ENCODE data around the gene NSUN2.
"Not testable (repeated sequence)": the region's sequence is repeated elsewhere in the genome, so short reads cannot be mapped to it uniquely, and the experiment has no call there.

Gene NSUN2

DNA sequence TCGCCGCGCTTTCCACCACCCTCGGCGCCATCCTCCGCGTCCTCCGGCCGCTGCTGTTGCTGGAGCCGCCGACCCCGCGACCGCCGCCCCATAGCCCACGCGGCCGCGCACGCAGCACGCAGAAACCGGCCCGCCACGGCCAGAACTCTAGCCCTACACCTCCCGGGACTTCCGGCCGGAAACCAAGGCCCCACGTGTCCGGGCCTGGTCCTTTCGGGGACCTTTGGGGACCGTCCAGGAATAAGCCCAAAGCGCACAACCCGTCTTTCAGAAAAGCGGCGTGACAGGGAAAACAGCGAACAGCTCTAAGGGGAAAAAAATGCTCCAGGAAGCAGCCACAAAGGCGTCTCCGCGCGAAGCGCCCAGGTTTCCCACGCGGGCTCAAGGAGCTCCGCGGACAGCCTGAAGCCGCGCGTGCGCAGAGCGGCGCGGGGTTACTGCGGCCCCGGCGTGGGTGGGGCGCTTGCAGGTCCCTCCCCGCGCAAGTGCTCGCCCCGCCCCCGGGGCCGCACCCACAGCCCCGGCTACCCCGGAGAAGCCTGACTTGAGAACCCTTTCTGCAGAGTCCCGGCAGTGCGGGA lies at the start of gene NSUN2, which contains the start of gene SRD5A1:
Gene NSUN2, minus strand, starts transcription at position 157 of the 581 bp plus-strand sequence. Its CDS starts 65 bp downstream, at position 92.
Gene SRD5A1, plus strand, starts transcription at position 553 of the 581 bp plus-strand sequence. CDS start 137 bp downstream, outside the sequence.
- Mint-ChIP-seq H3K4me3 (peak within 1 kb of the TSS; percentile 93), H3K27ac (peak within 1 kb of the TSS; percentile 99), H3K9me3 (no peaks in the 10 kb centered on the region), H3K4me1 (peaks cover 58% of the 10 kb centered on the region), H3K36me3 (peaks cover 46% of the 10 kb centered on the region), H3K27me3 (no peaks in the 10 kb centered on the region)
- ATAC-seq, result peak; percentile 95

DNA sequence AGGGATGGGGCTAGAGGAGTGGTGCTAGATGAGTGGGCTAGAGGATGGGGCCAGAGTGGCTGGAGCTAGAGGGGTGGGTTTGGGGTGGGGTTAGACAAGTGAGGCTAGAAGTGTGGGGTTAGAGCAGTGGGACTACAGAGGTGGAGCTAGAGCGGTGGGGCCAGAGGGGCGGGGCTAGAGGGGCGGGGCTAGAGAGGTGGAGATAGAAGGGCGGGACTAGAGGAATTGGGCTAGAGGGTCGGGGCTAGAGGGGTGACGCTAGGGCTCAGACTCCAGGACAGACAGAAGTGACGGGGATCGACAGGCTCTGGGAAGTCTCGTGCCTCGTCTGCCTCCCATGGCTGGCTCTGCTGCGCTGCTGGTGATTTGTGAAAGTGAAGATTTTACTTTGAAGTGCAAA lies 49.4 kb upstream of the NSUN2 start:
- H3K4me1 Mint-ChIP-seq, result no peaks in the 10 kb centered on the region
- no peak overlapping the region for H3K27ac Mint-ChIP-seq
- no peak for ATAC-seq
- peaks cover 43% of the 10 kb centered on the region for H3K27me3 Mint-ChIP-seq
- H3K4me3 Mint-ChIP-seq, result no peak overlapping the region
- H3K9me3 Mint-ChIP-seq, result peaks cover 3% of the 10 kb centered on the region
- peaks cover 1% of the 10 kb centered on the region for H3K36me3 Mint-ChIP-seq

DNA sequence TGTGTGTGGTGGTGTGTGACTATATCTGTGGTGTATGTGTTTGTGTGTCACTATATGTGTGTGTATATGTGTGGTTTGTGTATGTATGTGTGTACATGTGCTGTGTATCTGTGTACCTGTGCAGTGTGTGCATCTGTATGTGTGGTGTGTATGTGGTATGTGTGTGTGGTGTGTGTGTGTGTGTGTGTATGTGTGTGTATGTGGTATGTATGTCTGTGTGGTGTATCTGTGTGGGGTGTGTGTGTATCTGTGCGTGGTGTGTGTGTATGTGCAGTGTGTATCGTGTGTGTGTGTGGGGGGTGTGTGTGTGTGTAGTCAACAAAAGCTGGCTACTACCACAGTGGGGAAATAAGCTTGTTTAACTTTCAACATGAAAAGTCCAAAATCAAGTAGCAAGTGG lies 48.8 kb upstream of the NSUN2 start:
- H3K4me3 Mint-ChIP-seq, result no peak overlapping the region
- peaks cover 38% of the 10 kb centered on the region for H3K27me3 Mint-ChIP-seq
- peaks cover 3% of the 10 kb centered on the region for H3K9me3 Mint-ChIP-seq
- H3K27ac Mint-ChIP-seq, result no peak overlapping the region
- H3K36me3 Mint-ChIP-seq, result peaks cover 7% of the 10 kb centered on the region
- H3K4me1 Mint-ChIP-seq, result no peaks in the 10 kb centered on the region
- no peak for ATAC-seq

DNA sequence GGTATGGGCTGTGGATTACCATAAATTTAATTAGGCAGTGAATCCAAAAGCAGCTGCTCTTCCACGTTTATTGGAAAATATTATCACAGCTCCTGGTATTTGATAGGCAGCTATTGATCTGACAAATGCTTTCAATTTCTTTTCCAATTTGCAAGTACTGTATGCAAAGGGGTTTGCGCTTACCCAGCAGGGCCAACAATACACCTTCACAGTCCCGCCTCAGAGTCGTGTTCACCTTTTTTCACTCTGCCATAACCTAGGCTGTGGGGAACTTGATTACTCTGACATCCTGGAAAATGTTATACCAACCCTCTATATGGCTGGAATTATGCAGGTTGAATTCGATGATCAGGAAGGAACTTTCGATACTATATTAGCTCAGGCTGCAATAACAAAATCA lies 48.1 kb upstream of the NSUN2 start:
- ATAC-seq, result no peak
- Mint-ChIP-seq H3K4me3 (no peak overlapping the region), H3K27me3 (peaks cover 30% of the 10 kb centered on the region), H3K36me3 (peaks cover 11% of the 10 kb centered on the region), H3K4me1 (peaks cover 2% of the 10 kb centered on the region), H3K27ac (no peak overlapping the region), H3K9me3 (peaks cover 3% of the 10 kb centered on the region)

DNA sequence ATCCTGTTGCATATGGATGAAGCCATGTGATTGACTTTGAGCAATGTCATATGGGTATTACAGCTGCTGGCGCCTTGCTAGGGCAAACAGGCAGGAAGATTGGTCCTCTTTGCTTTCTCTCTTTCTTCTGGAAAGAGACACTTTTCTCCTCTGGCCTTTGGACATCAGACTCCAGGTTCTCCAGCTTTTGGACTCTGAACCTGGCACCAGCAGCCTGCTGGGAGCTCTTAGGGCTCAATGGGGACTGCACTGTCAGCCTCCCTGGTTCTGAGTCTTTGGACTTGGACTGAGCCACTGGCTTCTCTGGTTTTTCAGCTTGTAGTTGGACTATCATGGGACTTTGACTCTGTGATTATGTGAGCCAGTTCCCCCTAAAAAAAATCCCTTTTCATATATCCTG lies 45.5 kb upstream of the NSUN2 start:
- peaks cover 23% of the 10 kb centered on the region for H3K36me3 Mint-ChIP-seq
- peaks cover 10% of the 10 kb centered on the region for H3K4me1 Mint-ChIP-seq
- peaks cover 3% of the 10 kb centered on the region for H3K9me3 Mint-ChIP-seq
- H3K4me3 Mint-ChIP-seq, result no peak overlapping the region
- no peak overlapping the region for H3K27ac Mint-ChIP-seq
- no peak for ATAC-seq
- peaks cover 13% of the 10 kb centered on the region for H3K27me3 Mint-ChIP-seq

DNA sequence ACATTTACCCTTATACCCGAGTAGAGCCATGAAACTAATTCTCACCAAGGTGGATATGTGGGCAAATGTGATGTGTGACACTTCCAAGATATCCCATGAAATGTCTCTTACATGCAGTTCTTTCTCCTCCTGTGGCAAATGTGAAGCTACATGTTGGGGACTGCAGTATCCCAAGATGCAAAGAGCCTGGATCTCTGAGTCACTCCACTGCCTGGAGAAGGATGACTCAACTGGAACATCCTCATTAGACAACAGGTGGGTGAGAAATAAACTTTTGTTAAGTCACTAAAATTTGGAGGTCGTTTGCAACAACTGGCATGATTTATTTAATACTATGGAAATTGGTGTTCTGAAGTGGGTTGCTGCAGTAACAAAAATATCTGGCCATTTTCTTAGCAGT lies 43.9 kb upstream of the NSUN2 start:
- Mint-ChIP-seq H3K4me3 (no peak overlapping the region), H3K36me3 (peaks cover 32% of the 10 kb centered on the region), H3K27ac (no peak overlapping the region), H3K9me3 (peaks cover 2% of the 10 kb centered on the region), H3K27me3 (peaks cover 5% of the 10 kb centered on the region), H3K4me1 (peaks cover 10% of the 10 kb centered on the region)
- ATAC-seq, result no peak

DNA sequence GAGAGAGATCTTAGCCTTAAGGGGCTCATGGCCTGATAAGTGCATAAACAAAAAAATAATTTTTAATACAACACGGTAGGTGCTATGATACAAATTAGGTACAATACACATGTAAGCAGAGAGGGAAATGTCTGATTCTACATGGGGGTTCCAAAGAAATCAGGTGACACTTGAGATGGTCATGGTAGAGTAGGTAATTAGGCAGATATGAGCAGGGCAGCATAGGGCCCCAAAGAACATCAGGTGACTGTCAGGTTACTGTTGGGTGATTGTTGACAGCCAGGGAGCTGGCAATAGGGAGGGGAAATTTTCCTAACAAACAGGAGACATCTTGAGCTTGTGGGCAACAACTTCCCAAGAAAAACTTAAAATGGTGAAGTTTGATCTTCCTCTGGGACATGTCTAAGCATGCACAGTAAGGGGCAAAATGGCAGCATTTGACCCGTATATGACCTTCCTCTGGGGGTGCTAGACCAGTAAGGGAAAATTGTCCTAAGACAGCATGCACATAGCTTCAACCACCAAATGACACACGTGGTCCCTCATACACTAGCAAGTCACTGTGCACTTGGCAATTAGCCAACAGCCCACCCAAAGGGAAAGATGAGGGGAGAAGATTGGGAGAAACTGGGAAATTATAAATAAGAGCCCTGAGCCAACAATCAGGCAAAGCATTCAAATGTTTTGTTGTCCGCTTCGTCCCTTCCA lies 43.1 kb upstream of the NSUN2 start:
- H3K27ac Mint-ChIP-seq, result peak overlapping the region; percentile 40
- no peaks in the 10 kb centered on the region for H3K27me3 Mint-ChIP-seq
- peak; percentile 57 for ATAC-seq
- H3K4me3 Mint-ChIP-seq, result no peak overlapping the region
- peaks cover 10% of the 10 kb centered on the region for H3K4me1 Mint-ChIP-seq
- peaks cover 39% of the 10 kb centered on the region for H3K36me3 Mint-ChIP-seq
- H3K9me3 Mint-ChIP-seq, result peaks cover 3% of the 10 kb centered on the region

DNA sequence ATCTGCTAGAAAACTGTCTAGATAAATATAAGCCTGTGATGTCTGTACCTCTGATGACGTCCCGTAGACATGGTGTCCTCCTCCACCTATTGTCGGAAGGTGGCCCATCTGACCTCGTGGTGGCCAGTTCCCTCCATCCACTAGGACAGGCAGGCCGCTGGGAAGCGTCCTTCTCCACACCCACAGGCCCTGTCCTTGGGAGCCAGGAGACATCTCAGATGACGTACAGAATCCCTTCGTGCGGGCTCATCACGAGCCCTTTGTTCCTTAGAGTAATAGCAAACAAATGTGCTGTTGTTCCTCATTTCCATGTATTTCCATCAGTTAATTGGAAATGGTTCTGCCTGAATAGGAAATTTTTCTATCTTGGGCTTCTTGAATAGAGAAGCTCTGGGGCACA lies 42.0 kb upstream of the NSUN2 start:
- Mint-ChIP-seq H3K4me3 (no peak overlapping the region), H3K4me1 (peaks cover 10% of the 10 kb centered on the region), H3K36me3 (peaks cover 50% of the 10 kb centered on the region), H3K9me3 (peaks cover 3% of the 10 kb centered on the region), H3K27ac (no peak overlapping the region), H3K27me3 (no peaks in the 10 kb centered on the region)
- no peak for ATAC-seq

DNA sequence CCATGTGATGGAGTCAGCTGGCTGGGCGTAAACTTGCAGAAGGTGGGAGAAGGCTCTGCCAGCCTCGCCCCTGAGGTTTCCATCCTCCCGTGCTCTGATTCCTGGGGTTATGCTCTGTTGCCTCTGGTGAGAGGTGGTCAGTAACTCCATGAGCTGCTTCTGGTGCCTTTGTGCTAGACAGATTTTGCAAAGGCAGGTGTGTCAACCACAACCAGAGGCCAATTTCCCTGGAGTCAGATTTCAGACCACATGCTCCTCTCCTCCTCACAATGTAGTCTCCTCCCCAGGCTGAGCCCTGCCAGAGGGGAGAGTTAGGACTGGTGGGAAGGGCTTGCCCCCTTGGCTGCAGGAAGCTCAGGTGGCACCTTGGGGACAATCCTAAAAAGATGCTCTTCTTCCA lies 41.6 kb upstream of the NSUN2 start:
- Mint-ChIP-seq H3K9me3 (peaks cover 3% of the 10 kb centered on the region), H3K27me3 (no peaks in the 10 kb centered on the region), H3K27ac (no peak overlapping the region), H3K4me3 (no peak overlapping the region), H3K36me3 (peaks cover 54% of the 10 kb centered on the region), H3K4me1 (peaks cover 10% of the 10 kb centered on the region)
- ATAC-seq, result no peak

DNA sequence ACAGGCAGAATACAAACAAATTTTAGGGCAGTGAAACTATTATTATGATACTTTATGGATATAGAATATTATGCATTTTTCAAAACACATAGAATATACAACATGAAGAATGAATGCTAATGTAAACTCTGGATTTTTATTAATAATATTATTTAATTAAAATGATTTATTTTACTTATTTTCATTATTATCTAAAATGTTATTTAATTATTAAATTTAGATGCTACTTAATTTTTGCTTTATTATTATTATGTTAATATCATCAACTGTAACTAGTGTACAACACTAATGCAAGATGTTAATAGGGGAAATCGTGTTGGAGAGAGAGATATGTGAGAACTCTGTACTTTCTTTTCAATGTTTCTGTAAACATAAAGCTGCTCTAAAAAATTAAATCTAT lies 41.1 kb upstream of the NSUN2 start:
- Mint-ChIP-seq H3K36me3 (peaks cover 59% of the 10 kb centered on the region), H3K9me3 (peaks cover 3% of the 10 kb centered on the region), H3K4me1 (peaks cover 10% of the 10 kb centered on the region), H3K4me3 (no peak overlapping the region), H3K27me3 (no peaks in the 10 kb centered on the region), H3K27ac (no peak overlapping the region)
- no peak for ATAC-seq

DNA sequence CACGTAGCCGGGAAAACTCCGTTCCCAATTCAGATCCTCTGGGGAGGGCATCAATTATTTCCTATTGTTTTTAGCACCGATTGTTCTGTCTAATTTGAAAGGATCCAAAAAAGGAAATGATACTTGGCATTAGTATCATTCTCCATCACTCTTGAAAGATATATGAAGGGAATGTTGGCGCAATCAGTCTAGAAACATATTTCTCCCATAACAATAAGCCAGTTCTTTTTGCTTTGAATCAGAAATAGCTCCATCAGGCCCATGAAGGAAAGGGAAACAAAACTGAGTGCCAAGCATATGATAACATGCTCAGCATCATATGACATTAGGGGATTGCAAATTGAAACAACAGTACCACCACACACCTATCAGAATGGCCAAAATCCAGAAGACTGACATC lies 40.2 kb upstream of the NSUN2 start:
- peaks cover 66% of the 10 kb centered on the region for H3K36me3 Mint-ChIP-seq
- H3K9me3 Mint-ChIP-seq, result peaks cover 3% of the 10 kb centered on the region
- H3K27ac Mint-ChIP-seq, result no peak overlapping the region
- no peak overlapping the region for H3K4me3 Mint-ChIP-seq
- no peak for ATAC-seq
- H3K27me3 Mint-ChIP-seq, result no peaks in the 10 kb centered on the region
- peaks cover 10% of the 10 kb centered on the region for H3K4me1 Mint-ChIP-seq

DNA sequence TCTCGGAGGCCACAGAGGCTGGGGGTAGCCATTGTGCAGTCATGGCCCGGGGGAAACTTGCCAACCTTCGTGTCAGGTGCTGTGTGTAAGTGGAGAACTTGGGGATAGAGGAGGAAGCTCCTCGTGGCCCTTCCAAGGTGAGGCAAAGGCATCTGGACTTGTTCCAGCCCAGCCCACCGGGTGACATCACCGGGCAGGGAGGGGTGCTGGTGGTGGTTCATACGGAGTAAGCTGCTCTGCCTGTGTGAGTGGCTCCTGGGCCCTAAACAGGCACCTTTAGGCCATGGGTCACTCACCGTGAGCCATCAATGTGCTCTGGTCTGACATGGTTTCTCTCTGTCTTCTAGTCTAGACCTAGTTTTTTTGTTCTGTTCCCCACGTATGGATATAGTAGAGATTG lies 35.9 kb upstream of the NSUN2 start:
- H3K27me3 Mint-ChIP-seq, H3K27ac Mint-ChIP-seq, ATAC-seq, H3K4me1 Mint-ChIP-seq, H3K9me3 Mint-ChIP-seq, H3K4me3 Mint-ChIP-seq: not testable (repeated sequence)
- peaks cover 71% of the 10 kb centered on the region for H3K36me3 Mint-ChIP-seq

DNA sequence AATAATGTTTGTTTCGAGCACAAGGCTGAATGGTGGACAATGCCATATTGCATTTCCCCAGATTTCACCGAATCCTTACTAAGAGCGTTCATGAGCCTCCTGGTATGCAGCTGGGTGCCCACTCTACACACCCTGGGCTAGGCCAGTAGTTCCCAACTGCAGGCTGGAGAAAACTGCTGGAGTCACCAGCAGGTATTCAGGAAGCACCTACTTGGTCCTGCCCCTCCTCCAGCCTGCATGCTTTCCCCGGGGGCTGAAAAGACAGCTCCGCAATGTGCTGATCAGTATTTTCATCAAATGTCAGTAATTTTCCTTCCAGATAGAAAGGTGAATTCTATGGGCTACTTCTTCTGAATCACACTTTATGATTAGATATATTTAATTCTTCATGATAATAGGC lies 34.8 kb upstream of the NSUN2 start:
- Mint-ChIP-seq H3K4me3 (no peak overlapping the region), H3K27ac (no peak overlapping the region), H3K27me3 (no peaks in the 10 kb centered on the region), H3K36me3 (peaks cover 66% of the 10 kb centered on the region), H3K4me1 (no peaks in the 10 kb centered on the region), H3K9me3 (peaks cover 3% of the 10 kb centered on the region)
- ATAC-seq, result no peak

DNA sequence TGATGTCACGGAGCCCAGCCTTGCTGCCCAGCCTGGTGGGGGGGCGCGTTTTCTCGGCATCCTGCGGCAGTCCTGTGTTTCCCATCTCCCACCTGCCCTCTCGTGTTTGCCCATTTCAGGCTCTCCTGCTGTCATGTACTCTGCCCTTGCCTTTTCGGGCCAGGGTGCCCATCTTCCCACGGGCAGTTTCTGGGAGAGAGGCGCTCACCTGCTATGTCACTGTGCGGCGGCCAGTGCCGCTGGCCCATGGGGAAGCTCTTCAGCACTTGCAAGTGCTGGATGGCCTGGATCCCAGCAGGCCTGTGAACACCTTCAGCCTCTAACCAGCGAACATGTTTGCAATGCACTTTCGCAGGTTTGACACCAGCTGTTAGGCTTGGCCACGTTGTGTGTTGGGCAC lies 33.9 kb upstream of the NSUN2 start:
- Mint-ChIP-seq H3K9me3 (peaks cover 3% of the 10 kb centered on the region), H3K36me3 (peaks cover 73% of the 10 kb centered on the region)

DNA sequence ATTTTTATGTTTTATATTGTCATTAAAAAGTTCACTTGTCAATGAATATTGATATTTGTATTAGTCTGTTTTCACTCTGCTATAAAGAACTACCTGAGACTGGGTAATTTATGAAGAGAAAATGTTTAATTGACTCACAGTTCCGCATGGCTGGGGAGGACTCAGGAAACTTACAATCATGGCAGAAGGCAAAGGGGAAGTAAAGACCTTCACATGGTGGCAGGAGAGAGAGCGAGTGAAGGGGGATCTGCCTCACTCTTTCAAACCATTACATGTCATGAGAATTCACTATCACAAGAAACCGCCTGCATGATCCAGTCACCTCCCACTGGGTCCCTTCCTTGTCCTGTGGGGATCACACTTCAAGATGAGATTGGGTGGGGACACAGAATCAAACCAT lies 27.8 kb upstream of the NSUN2 start:
- peaks cover 26% of the 10 kb centered on the region for H3K4me1 Mint-ChIP-seq
- peak; percentile 84 for ATAC-seq
- H3K36me3 Mint-ChIP-seq, result peaks cover 50% of the 10 kb centered on the region
- peak overlapping the region; percentile 83 for H3K4me3 Mint-ChIP-seq
- no peaks in the 10 kb centered on the region for H3K27me3 Mint-ChIP-seq
- H3K9me3 Mint-ChIP-seq, result peaks cover 7% of the 10 kb centered on the region
- peak overlapping the region; percentile 94 for H3K27ac Mint-ChIP-seq

More for the DNA sequence above, 33.9 kb upstream of the NSUN2 start:
- H3K4me1 Mint-ChIP-seq, result peaks cover 6% of the 10 kb centered on the region
- H3K27ac Mint-ChIP-seq, result no peak overlapping the region
- H3K27me3 Mint-ChIP-seq, result no peaks in the 10 kb centered on the region
- no peak for ATAC-seq
- no peak overlapping the region for H3K4me3 Mint-ChIP-seq
